WTC11 (cell line): ENCODE data around the gene CACNA2D3. TPM values are rescaled to one million over a fixed set of nuclear protein-coding genes. Genes with fewer than 3 reads are reported as not detected.

ENCODE experiments used
- ATAC-seq: fragments of 200-7000 bp; cut with Tn5 transposase; 2 replicates; pipeline ENCODE4 v1.10.0; 2021; ENCODE audit warnings: mild to moderate bottlenecking, moderate library complexity
- CTCF ChIA-PET: fragments of 300-600 bp; sonication (Branson Sonifier 250); formaldehyde crosslinking; loops from one replicate; lab custom pipeline; 2021; ENCODE audit warnings: antibody characterized with exemption; lab: Charles Lee
- POLR2A ChIA-PET: fragments of 350-600 bp; sonication (Branson Sonifier 250); formaldehyde crosslinking; loops from one replicate; lab custom pipeline; 2021; ENCODE audit warnings: antibody characterized with exemption; lab: Charles Lee
- DNase-seq: peaks from one replicate; pipeline ENCODE4 v3.0.0; 2021; ENCODE audit warnings: low spot score
- H3K27ac Mint-ChIP-seq: 2 replicates; pipeline ENCODE4 v1.8.0; 2021; ENCODE audit warnings: mixed read lengths
- H3K27me3 Mint-ChIP-seq: 2 replicates; pipeline ENCODE4 v1.8.0; 2021; ENCODE audit warnings: low read depth, mild to moderate bottlenecking, moderate library complexity, mixed read lengths
- H3K36me3 Mint-ChIP-seq: 2 replicates; pipeline ENCODE4 v1.8.0; 2021; ENCODE audit warnings: mixed read lengths
- H3K4me1 Mint-ChIP-seq: 2 replicates; pipeline ENCODE4 v1.8.0; 2022; ENCODE audit warnings: mixed read lengths
- H3K4me3 Mint-ChIP-seq: 2 replicates; pipeline ENCODE4 v1.8.0; 2021; ENCODE audit warnings: mild to moderate bottlenecking, moderate library complexity, mixed read lengths
- H3K9me3 Mint-ChIP-seq: 2 replicates; pipeline ENCODE4 v1.8.0; 2021; ENCODE audit warnings: mixed read lengths
- ARID4B ChIP-seq: sonication (generic); formaldehyde crosslinking; IDR thresholded peaks from 2 replicates; pipeline ENCODE4 v1.8.0; 2023; ENCODE audit warnings: missing genetic modification reagents, mild to moderate bottlenecking, borderline replicate concordance
- ATF1 ChIP-seq: sonication (generic); formaldehyde crosslinking; IDR thresholded peaks from 2 replicates; pipeline ENCODE4 v1.8.1; 2023; ENCODE audit warnings: mild to moderate bottlenecking, moderate library complexity, missing genetic modification reagents
- ATF3 ChIP-seq: sonication (generic); formaldehyde crosslinking; conservative IDR thresholded peaks from 2 replicates; pipeline ENCODE4 v1.8.1; 2022; ENCODE audit warnings: mild to moderate bottlenecking, missing genetic modification reagents
- CREM ChIP-seq: sonication (generic); formaldehyde crosslinking; IDR thresholded peaks from 2 replicates; pipeline ENCODE4 v1.8.1; 2022; ENCODE audit warnings: mild to moderate bottlenecking, missing genetic modification reagents, moderate library complexity
- E2F5 ChIP-seq: sonication (generic); formaldehyde crosslinking; IDR thresholded peaks from 2 replicates; pipeline ENCODE4 v1.8.1; 2022; ENCODE audit warnings: mild to moderate bottlenecking, moderate library complexity, missing genetic modification reagents
- GRHL2 ChIP-seq: fragments of 250-450 bp; sonication (Bioruptor Pico); IDR thresholded peaks from 2 replicates; pipeline ENCODE4 v1.8.0; 2022; ENCODE audit warnings: mild to moderate bottlenecking, moderate library complexity; ENCODE audit not compliant: insufficient replicate concordance, severe bottlenecking
- HMGA2 ChIP-seq: fragments of 250-450 bp; sonication (Bioruptor Pico); IDR thresholded peaks from 2 replicates; pipeline ENCODE4 v1.4.0; 2021; ENCODE audit warnings: mild to moderate bottlenecking, moderate library complexity
- IRF1 ChIP-seq: sonication (generic); formaldehyde crosslinking; IDR thresholded peaks from 2 replicates; pipeline ENCODE4 v1.8.0; 2023; ENCODE audit warnings: missing genetic modification reagents
- MAX ChIP-seq: sonication (generic); formaldehyde crosslinking; IDR thresholded peaks from 2 replicates; pipeline ENCODE4 v1.8.0; 2022; ENCODE audit warnings: mild to moderate bottlenecking, missing genetic modification reagents
- MLX ChIP-seq: sonication (generic); formaldehyde crosslinking; IDR thresholded peaks from 2 replicates; pipeline ENCODE4 v1.8.1; 2023; ENCODE audit warnings: mild to moderate bottlenecking, missing genetic modification reagents, moderate library complexity
- MXD4 ChIP-seq: fragments of 250-450 bp; sonication (Bioruptor Pico); IDR thresholded peaks from 2 replicates; pipeline ENCODE4 v1.8.0; 2021; ENCODE audit warnings: mild to moderate bottlenecking, moderate library complexity, borderline replicate concordance
- MYBL2 ChIP-seq: sonication (generic); formaldehyde crosslinking; IDR thresholded peaks from 2 replicates; pipeline ENCODE4 v1.8.1; 2023; ENCODE audit warnings: mild to moderate bottlenecking, moderate library complexity, missing genetic modification reagents
- NFATC4 ChIP-seq: fragments of 250-450 bp; sonication (Bioruptor Pico); IDR thresholded peaks from 2 replicates; pipeline ENCODE4 v1.9.0; 2021; ENCODE audit warnings: mild to moderate bottlenecking
- NFYB ChIP-seq: sonication (generic); formaldehyde crosslinking; conservative IDR thresholded peaks from 2 replicates; pipeline ENCODE4 v1.8.0; 2022; ENCODE audit warnings: low read depth, missing genetic modification reagents
- PREB ChIP-seq: sonication (generic); formaldehyde crosslinking; IDR thresholded peaks from 2 replicates; pipeline ENCODE4 v1.8.1; 2022; ENCODE audit warnings: mild to moderate bottlenecking, missing genetic modification reagents, moderate library complexity, borderline replicate concordance
- PRRX2 ChIP-seq: fragments of 250-450 bp; sonication (Bioruptor Pico); IDR thresholded peaks from 2 replicates; pipeline ENCODE4 v1.8.0; 2021; ENCODE audit warnings: mild to moderate bottlenecking
- RORB ChIP-seq: fragments of 250-450 bp; sonication (Bioruptor Pico); IDR thresholded peaks from 2 replicates; pipeline ENCODE4 v1.9.0; 2021; ENCODE audit warnings: mild to moderate bottlenecking
- TEAD4 ChIP-seq: sonication (generic); formaldehyde crosslinking; IDR thresholded peaks from 2 replicates; pipeline ENCODE4 v1.8.0; 2022; ENCODE audit warnings: mild to moderate bottlenecking, missing genetic modification reagents
- TP53 ChIP-seq: sonication (generic); formaldehyde crosslinking; IDR thresholded peaks from 2 replicates; pipeline ENCODE4 v1.8.1; 2023; ENCODE audit warnings: mild to moderate bottlenecking, missing genetic modification reagents
- ZMAT4 ChIP-seq: fragments of 250-450 bp; sonication (Bioruptor Pico); IDR thresholded peaks from 2 replicates; pipeline ENCODE4 v1.9.0; 2021; ENCODE audit warnings: mild to moderate bottlenecking
- ZSCAN18 ChIP-seq: fragments of 250-450 bp; sonication (Bioruptor Pico); IDR thresholded peaks from 2 replicates; pipeline ENCODE4 v2.1.2; 2022; ENCODE audit warnings: mild to moderate bottlenecking, moderate library complexity
- total RNA-seq: library from RNA; stranded (reverse); gene quantifications from 3 replicates; pipeline ENCODE4 v1.2.3, GENCODE V29; 2021

The CACNA2D3 gene
- total RNA-seq, 1 experiment from 2014 or later, result 5.0 TPM

GRCh38 chr3:54756330-54756731, 634.0 kb downstream of the CACNA2D3 start (continued):
- TF ChIP-seq IRF1, result no peak
- no peak for TF ChIP-seq TEAD4 (CRISPR knock-in tag)
- TF ChIP-seq NFYB (CRISPR knock-in tag), result no peak
- TF ChIP-seq GRHL2 (CRISPR knock-in tag), result no peak
- TF ChIP-seq ARID4B (CRISPR knock-in tag), result no peak
- TF ChIP-seq, all 79 proteins: peak for 0

GRCh38 chr3:54758461-54758860, 636.1 kb downstream of the CACNA2D3 start:
- no peak overlapping the region for H3K27ac Mint-ChIP-seq
- DNase-seq (no peak), ATAC-seq (no peak)
- peaks cover 18% of the 10 kb centered on the region for H3K4me1 Mint-ChIP-seq
- H3K36me3 Mint-ChIP-seq, result no peaks in the 10 kb centered on the region
- no peak overlapping the region for H3K4me3 Mint-ChIP-seq
- TF ChIP-seq TP53 (CRISPR knock-in tag) (no peak), ZSCAN18 (CRISPR knock-in tag) (no peak), E2F5 (CRISPR knock-in tag) (no peak), RORB (CRISPR knock-in tag) (no peak), HMGA2 (CRISPR knock-in tag) (no peak), CREM (CRISPR knock-in tag) (no peak), NFYB (CRISPR knock-in tag) (no peak), PREB (no peak), MXD4 (CRISPR knock-in tag) (no peak), ATF1 (no peak), PRRX2 (CRISPR knock-in tag) (no peak), NFATC4 (CRISPR knock-in tag) (no peak)
- no peaks in the 10 kb centered on the region for H3K9me3 Mint-ChIP-seq
- CTCF ChIA-PET, result interaction anchor here (1.5 kb wide), 1 partner anchor 72 kb away, joined by 4 read pairs; no protein-coding TSS in a partner anchor
- no peaks in the 10 kb centered on the region for H3K27me3 Mint-ChIP-seq
- POLR2A ChIA-PET, result no interaction called here

GRCh38 chr3:54759166-54759565, 636.8 kb downstream of the CACNA2D3 start:
- ChIA-PET CTCF (interaction anchor here (1.5 kb wide), 1 partner anchor 72 kb away, joined by 4 read pairs; no protein-coding TSS in a partner anchor), POLR2A (interaction anchor here (0.7 kb wide), 2 partner anchors 33 to 80 kb away, joined by 4 read pairs; no protein-coding TSS in a partner anchor)
- H3K4me3 Mint-ChIP-seq, result no peak overlapping the region
- DNase-seq (no peak), ATAC-seq (no peak)
- TF ChIP-seq E2F5 (CRISPR knock-in tag), result no peak
- no peak for TF ChIP-seq MYBL2 (CRISPR knock-in tag)
- TF ChIP-seq NFATC4 (CRISPR knock-in tag), result no peak
- TF ChIP-seq ATF3, result no peak
- TF ChIP-seq MAX (CRISPR knock-in tag), result no peak
- TF ChIP-seq ZMAT4 (CRISPR knock-in tag), result no peak
- TF ChIP-seq MLX (CRISPR knock-in tag), result no peak
- H3K9me3 Mint-ChIP-seq, result no peaks in the 10 kb centered on the region
- H3K36me3 Mint-ChIP-seq, result no peaks in the 10 kb centered on the region
- H3K27me3 Mint-ChIP-seq, result no peaks in the 10 kb centered on the region
- peaks cover 18% of the 10 kb centered on the region for H3K4me1 Mint-ChIP-seq
- H3K27ac Mint-ChIP-seq, result no peak overlapping the region
